Upper lobe of left lung (tissue), 4 donors: ENCODE measurements around the gene GPC5.

ENCODE experiments used
- POLR2AphosphoS5 ChIP-seq, 2 donors: sonication (generic); formaldehyde crosslinking; IDR thresholded peaks; one replicate each; pipeline ENCODE4 v1.5.1; 2017; ENCODE audit warnings: antibody characterized with exemption in 2 of 2
- TF ChIP-seq, protein P1 (sequence below), 6 experiments: fragments of 450-650 bp in 4 of 6; fragments of 200-600 bp in 2 of 6; sonication (generic) in 2 of 6; IDR thresholded peaks; one replicate each; pipeline ENCODE4 v1.5.1; 2016 to 2019; ENCODE audit warnings: antibody characterized with exemption in 6 of 6

DNA sequence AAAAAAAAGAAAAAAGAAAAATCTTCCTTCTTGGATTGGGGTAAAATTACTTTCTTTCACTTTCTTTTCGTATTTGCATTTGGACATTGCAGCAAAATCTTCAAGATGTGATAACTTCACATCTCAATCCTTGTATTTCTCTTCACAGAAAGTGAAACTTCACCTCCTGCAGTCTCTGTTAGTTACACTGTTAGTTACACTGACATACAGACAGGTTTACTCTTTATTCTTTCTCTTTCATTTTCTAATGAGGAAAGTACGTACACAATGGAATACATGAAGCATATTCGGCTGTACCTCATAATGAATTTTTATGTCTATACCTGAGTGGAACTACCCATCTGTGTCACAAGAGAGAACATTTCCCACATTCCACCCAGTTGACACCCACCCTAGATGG is 1369.0 kb downstream of the GPC5 start:
- TF ChIP-seq POLR2AphosphoS5 (IDR thresholded peaks at IDR 0.05): no peak
- TF ChIP-seq, protein P1, sequence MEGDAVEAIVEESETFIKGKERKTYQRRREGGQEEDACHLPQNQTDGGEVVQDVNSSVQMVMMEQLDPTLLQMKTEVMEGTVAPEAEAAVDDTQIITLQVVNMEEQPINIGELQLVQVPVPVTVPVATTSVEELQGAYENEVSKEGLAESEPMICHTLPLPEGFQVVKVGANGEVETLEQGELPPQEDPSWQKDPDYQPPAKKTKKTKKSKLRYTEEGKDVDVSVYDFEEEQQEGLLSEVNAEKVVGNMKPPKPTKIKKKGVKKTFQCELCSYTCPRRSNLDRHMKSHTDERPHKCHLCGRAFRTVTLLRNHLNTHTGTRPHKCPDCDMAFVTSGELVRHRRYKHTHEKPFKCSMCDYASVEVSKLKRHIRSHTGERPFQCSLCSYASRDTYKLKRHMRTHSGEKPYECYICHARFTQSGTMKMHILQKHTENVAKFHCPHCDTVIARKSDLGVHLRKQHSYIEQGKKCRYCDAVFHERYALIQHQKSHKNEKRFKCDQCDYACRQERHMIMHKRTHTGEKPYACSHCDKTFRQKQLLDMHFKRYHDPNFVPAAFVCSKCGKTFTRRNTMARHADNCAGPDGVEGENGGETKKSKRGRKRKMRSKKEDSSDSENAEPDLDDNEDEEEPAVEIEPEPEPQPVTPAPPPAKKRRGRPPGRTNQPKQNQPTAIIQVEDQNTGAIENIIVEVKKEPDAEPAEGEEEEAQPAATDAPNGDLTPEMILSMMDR (IDR thresholded peaks at IDR 0.05): no peak
